B cell (primary cell): ENCODE data around the gene MFN2.

Source experiments
- EZH2 ChIP-seq: IDR thresholded peaks from 2 replicates; pipeline ENCODE4 v1.6.1; 2012; ENCODE audit warnings: borderline replicate concordance, low read depth, mild to moderate bottlenecking, moderate library complexity, low read length; ENCODE audit not compliant: insufficient read depth, poor library complexity, severe bottlenecking
- TF ChIP-seq, protein P1 (sequence below): fragments of 200-600 bp; IDR thresholded peaks from one replicate; pipeline ENCODE4 v1.8.0; 2022; ENCODE audit warnings: antibody characterized with exemption, mild to moderate bottlenecking

DNA sequence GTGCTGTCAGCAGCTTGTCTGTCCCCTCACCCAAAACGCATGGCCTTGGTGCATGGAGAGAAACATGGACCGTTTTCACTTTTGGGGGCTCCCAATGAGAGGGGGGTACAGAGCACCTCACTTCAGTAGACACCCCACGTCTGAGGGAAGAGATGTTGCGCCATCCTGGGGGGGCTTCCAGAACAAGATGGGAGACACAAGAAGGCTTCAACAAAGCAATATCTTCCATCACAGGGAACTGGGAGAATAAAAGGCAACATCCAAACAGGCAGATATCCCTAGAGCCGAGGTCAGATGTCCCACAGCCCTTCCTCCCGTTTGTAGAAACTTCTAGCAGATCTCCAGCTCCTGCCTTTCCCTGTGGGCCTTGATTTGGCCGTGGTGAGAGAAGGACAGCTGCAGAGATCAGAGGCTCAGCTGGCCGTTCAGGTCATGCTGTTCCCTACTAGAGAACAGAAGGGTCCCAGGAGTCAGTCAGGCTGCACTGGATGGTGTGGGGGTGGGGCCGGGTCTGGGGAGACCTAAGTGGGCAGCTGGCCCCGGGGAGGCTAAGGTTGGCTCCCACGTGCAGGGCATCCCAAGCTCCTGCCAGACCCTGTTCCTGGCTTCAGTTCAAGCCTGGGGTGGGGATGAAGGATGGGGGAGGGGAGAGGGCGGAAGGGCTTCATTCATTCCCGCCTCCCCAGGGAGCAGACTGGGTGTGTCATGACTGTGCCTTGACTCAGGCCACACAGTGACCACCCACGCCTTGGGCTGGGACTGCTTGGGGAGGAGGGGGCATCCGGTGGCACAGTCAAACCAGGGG lies 41.3 kb upstream of the MFN2 start:
- TF ChIP-seq, protein P1, sequence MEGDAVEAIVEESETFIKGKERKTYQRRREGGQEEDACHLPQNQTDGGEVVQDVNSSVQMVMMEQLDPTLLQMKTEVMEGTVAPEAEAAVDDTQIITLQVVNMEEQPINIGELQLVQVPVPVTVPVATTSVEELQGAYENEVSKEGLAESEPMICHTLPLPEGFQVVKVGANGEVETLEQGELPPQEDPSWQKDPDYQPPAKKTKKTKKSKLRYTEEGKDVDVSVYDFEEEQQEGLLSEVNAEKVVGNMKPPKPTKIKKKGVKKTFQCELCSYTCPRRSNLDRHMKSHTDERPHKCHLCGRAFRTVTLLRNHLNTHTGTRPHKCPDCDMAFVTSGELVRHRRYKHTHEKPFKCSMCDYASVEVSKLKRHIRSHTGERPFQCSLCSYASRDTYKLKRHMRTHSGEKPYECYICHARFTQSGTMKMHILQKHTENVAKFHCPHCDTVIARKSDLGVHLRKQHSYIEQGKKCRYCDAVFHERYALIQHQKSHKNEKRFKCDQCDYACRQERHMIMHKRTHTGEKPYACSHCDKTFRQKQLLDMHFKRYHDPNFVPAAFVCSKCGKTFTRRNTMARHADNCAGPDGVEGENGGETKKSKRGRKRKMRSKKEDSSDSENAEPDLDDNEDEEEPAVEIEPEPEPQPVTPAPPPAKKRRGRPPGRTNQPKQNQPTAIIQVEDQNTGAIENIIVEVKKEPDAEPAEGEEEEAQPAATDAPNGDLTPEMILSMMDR, result no peak
- no peak for TF ChIP-seq EZH2
